HepG2 (cell line): Measurements from ENCODE around the gene PATL1. TPM values are rescaled to one million over a fixed set of nuclear protein-coding genes. Genes with fewer than 3 reads are reported as not detected.

Experiments used
- AFF4 ChIP-seq: sonication (generic); formaldehyde crosslinking; IDR thresholded peaks from 2 replicates; pipeline ENCODE4 v1.4.0; 2020; ENCODE audit warnings: missing genetic modification reagents
- GLI4 ChIP-seq: sonication (generic); formaldehyde crosslinking; IDR thresholded peaks from 2 replicates; pipeline ENCODE4 v1.5.1; 2020; ENCODE audit warnings: missing genetic modification reagents, mild to moderate bottlenecking, moderate library complexity, borderline replicate concordance
- GMEB1 ChIP-seq: sonication (generic); formaldehyde crosslinking; IDR thresholded peaks from 2 replicates; pipeline ENCODE4 v1.5.1; 2020; ENCODE audit warnings: missing genetic modification reagents, mild to moderate bottlenecking, borderline replicate concordance
- HDAC2 ChIP-seq: sonication (generic); formaldehyde crosslinking; IDR thresholded peaks from 2 replicates; pipeline ENCODE4 v1.4.0; 2020; ENCODE audit warnings: missing genetic modification reagents
- HOMEZ ChIP-seq: IDR thresholded peaks from 2 replicates; pipeline ENCODE4 v1.6.1; 2016; ENCODE audit warnings: low read depth
- IKZF4 ChIP-seq: sonication (generic); formaldehyde crosslinking; IDR thresholded peaks from 2 replicates; pipeline ENCODE4 v1.5.1; 2020; ENCODE audit warnings: borderline replicate concordance, mild to moderate bottlenecking, low read depth, missing genetic modification reagents; ENCODE audit errors: not compliant biosample characterization
- MEIS1 ChIP-seq: sonication (generic); formaldehyde crosslinking; IDR thresholded peaks from 2 replicates; pipeline ENCODE4 v1.9.0; 2021; ENCODE audit warnings: mild to moderate bottlenecking, missing genetic modification reagents, moderate library complexity, borderline replicate concordance
- MTA3 ChIP-seq: sonication (generic); formaldehyde crosslinking; IDR thresholded peaks from 2 replicates; pipeline ENCODE4 v1.4.0; 2020; ENCODE audit warnings: missing genetic modification reagents
- PCBP2 ChIP-seq: fragments of 200-400 bp; formaldehyde crosslinking; optimal IDR thresholded peaks from 2 replicates; pipeline ENCODE3; 2018; ENCODE audit warnings: low read length, low read depth; ENCODE audit not compliant: poor library complexity, severe bottlenecking
- SAP130 ChIP-seq: IDR thresholded peaks from 2 replicates; pipeline ENCODE4 v1.6.1; 2016; ENCODE audit warnings: low read depth
- TSC22D2 ChIP-seq: sonication (generic); formaldehyde crosslinking; IDR thresholded peaks from 2 replicates; pipeline ENCODE4 v1.5.1; 2020; ENCODE audit warnings: missing genetic modification reagents, mild to moderate bottlenecking, borderline replicate concordance
- ZBTB49 ChIP-seq: sonication (generic); formaldehyde crosslinking; IDR thresholded peaks from 2 replicates; pipeline ENCODE4 v1.4.0; 2020; ENCODE audit warnings: missing genetic modification reagents, borderline replicate concordance
- ZNF333 ChIP-seq: sonication (generic); formaldehyde crosslinking; IDR thresholded peaks from 2 replicates; pipeline ENCODE4 v1.4.0; 2020; ENCODE audit warnings: mild to moderate bottlenecking, missing genetic modification reagents, borderline replicate concordance
- ZNF567 ChIP-seq: sonication (generic); formaldehyde crosslinking; IDR thresholded peaks from 2 replicates; pipeline ENCODE4 v1.8.1; 2023; ENCODE audit warnings: mild to moderate bottlenecking, missing genetic modification reagents, borderline replicate concordance
- ZNF883 ChIP-seq: sonication (generic); formaldehyde crosslinking; IDR thresholded peaks from 2 replicates; pipeline ENCODE4 v1.5.1; 2020; ENCODE audit warnings: mild to moderate bottlenecking, missing genetic modification reagents; ENCODE audit errors: not compliant biosample characterization
- polyA plus RNA-seq, 8 experiments: library from polyadenylated mRNA; depleted of rRNA in 3 of 8; stranded (reverse) in 7 of 8; unstranded in 1 of 8; fragments of >200 nt; fragmentation: Illumina TruSeq in 4 of 8; extraction: Trizol in 4 of 8; gene quantifications; 2 replicates each; pipeline versions ENCODE4 v1.2.1 to v1.2.3, GENCODE V29; 2011 to 2016; ENCODE audit warnings: low read depth in 4 of 8, missing spikeins in 1 of 8, mixed read lengths in 1 of 8; ENCODE audit not compliant: insufficient read depth in 1 of 8
- total RNA-seq, 5 experiments: library from RNA; depleted of rRNA; stranded (reverse); fragments of >200 nt; fragmentation: Illumina TruSeq; extraction: Trizol; gene quantifications; 2 replicates each; pipeline ENCODE4 v1.2.3, GENCODE V29; 2016; ENCODE audit warnings: low read depth in 1 of 5

PATL1 gene
- total and polyA plus RNA-seq, 2 of the 13 experiments (the other 11 are each of a cell fraction or from before 2014, with no cell fraction given), result 12.9 to 26.8 TPM

- TF ChIP-seq HOMEZ (CRISPR knock-in tag) (no peak), PCBP2 (no peak), ZNF883 (CRISPR knock-in tag) (peak; percentile 32), TSC22D2 (CRISPR knock-in tag) (0 out of 2 replicates have a peak, but pooled peaks have one; percentile 59), ZBTB49 (no peak), IKZF4 (CRISPR knock-in tag) (no peak), AFF4 (CRISPR knock-in tag) (no peak), SAP130 (peak; percentile 78), ZNF567 (CRISPR knock-in tag) (no peak), GLI4 (no peak; the same call in 1 of the 2 replicates), HDAC2 (CRISPR knock-in tag) (no peak), GMEB1 (peak; percentile 82), ZNF333 (CRISPR knock-in tag) (no peak), MTA3 (CRISPR knock-in tag) (no peak), MEIS1 (CRISPR knock-in tag) (peak; percentile 95)
Measured at GRCh38 chr11:59615637-59616395, 53.0 kb downstream of the PATL1 start, which contains the start of gene OSBP (continued).
